Right atrium auricular region (tissue), 2 donors: ENCODE measurements around the gene LINS1. TPM values are rescaled to one million over a fixed set of nuclear protein-coding genes. Genes with fewer than 3 reads are reported as not detected.

ENCODE experiments used
- DNase-seq: peaks from one replicate; pipeline ENCODE4 v3.0.0-alpha.2; 2019; ENCODE audit warnings: low spot score
- H3K27ac ChIP-seq, 2 donors: fragments of 200-600 bp; sonication (generic); 1 replicate in 1 of 2; 2 replicates in 1 of 2; pipeline ENCODE4 v1.5.1; 2016 to 2019
- H3K27me3 ChIP-seq, 2 donors: fragments of 200-600 bp; sonication (generic); one replicate each; pipeline versions ENCODE4 v1.5.1 to v1.6.0; 2017 to 2019
- H3K36me3 ChIP-seq: fragments of 200-600 bp; sonication (generic); one replicate; pipeline ENCODE4 v1.5.1; 2016
- H3K4me1 ChIP-seq, 2 donors: fragments of 200-600 bp; sonication (generic); one replicate each; pipeline versions ENCODE4 v1.5.1 to v1.6.0; 2017 to 2019
- H3K4me3 ChIP-seq, 2 donors: fragments of 200-600 bp; sonication (generic); 1 replicate in 1 of 2; 2 replicates in 1 of 2; pipeline ENCODE4 v1.5.1; 2017 to 2019; ENCODE audit warnings: mild to moderate bottlenecking in 1 of 2, moderate library complexity in 1 of 2
- H3K9me3 ChIP-seq, 2 donors: fragments of 200-600 bp; sonication (generic); one replicate each; pipeline ENCODE4 v1.5.1; 2019
- CTCF ChIP-seq, 2 donors: fragments of 200-600 bp; sonication (generic); IDR thresholded peaks; one replicate each; pipeline ENCODE4 v1.5.1; 2019; ENCODE audit warnings: antibody characterized with exemption in 2 of 2
- total RNA-seq, 2 donors: library from RNA; depleted of rRNA; stranded (reverse); fragments of >200 nt; gene quantifications; one replicate each; pipeline ENCODE4 v1.1.0, GENCODE V29; 2016

Gene LINS1
- total RNA-seq, 2 donors from 2014 or later, result 8.8 to 8.9 TPM

DNA sequence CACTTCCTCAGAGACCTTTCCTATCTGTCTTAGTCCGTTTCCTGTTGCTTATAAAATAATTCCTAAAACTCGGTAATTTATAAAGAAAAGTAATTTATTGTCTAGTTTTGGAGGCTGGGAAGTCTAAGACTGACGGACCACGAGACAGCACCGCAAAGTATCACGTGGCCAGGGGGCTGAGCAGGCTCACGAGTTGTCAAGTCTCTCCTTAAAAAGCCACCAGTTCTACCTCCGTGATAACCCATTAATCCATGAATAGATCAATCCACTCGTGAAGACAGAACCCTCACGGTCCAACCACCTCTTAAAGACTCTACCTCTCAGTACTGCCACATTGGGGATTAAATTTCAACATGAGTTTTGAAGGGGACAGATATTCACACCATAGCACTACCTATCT, 821 bp downstream of the LINS1 start:
- no peaks in the 10 kb centered on the region for H3K9me3 ChIP-seq
- no peak for TF ChIP-seq CTCF (IDR thresholded peaks at IDR 0.05)
- no peaks in the 10 kb centered on the region for H3K27me3 ChIP-seq
- H3K4me3 ChIP-seq, result peak overlapping the region; percentile 88 to 94
- H3K36me3 ChIP-seq, result no peaks in the 10 kb centered on the region
- peak overlapping the region in 1 of 2 donors; percentile 86 for H3K27ac ChIP-seq
- H3K4me1 ChIP-seq, result peaks cover 0 to 33% of the 10 kb centered on the region in 2 donors
- no peak for DNase-seq

- no peak for TF ChIP-seq CTCF (IDR thresholded peaks at IDR 0.05)
- DNase-seq, result no peak
- Histone ChIP-seq H3K27ac (no peak overlapping the region), H3K9me3 (no peaks in the 10 kb centered on the region), H3K27me3 (no peaks in the 10 kb centered on the region), H3K36me3 (no peaks in the 10 kb centered on the region), H3K4me3 (no peak overlapping the region), H3K4me1 (peaks cover 0 to 36% of the 10 kb centered on the region in 2 donors)
These were observed 3.3 kb downstream of the LINS1 start for GRCh38 chr15:100598655-100599054.

DNA sequence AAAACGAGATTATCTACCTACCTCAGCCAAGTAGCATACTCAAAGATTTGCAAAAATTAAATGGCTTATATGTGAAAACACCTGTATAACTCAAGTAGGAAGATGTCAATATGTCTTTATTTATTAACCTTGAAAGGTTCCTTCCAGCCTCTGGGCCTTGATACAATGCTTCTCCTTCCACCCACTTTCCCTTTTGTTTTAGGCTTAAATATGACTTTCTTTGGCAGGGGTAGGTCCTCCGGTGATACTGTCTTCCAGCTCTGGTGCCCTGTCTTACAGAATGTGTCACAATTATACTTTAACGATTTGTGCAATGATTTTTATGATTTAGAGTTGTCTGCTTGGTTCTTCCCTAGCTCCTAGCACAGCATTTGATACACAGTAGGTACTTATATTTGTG, 4.1 kb downstream of the LINS1 start:
- Histone ChIP-seq H3K4me3 (no peak overlapping the region), H3K9me3 (no peaks in the 10 kb centered on the region), H3K27ac (no peak overlapping the region), H3K27me3 (no peaks in the 10 kb centered on the region), H3K36me3 (no peaks in the 10 kb centered on the region), H3K4me1 (peaks cover 0 to 29% of the 10 kb centered on the region in 2 donors)
- TF ChIP-seq CTCF (IDR thresholded peaks at IDR 0.05), result no peak
- no peak for DNase-seq

DNA sequence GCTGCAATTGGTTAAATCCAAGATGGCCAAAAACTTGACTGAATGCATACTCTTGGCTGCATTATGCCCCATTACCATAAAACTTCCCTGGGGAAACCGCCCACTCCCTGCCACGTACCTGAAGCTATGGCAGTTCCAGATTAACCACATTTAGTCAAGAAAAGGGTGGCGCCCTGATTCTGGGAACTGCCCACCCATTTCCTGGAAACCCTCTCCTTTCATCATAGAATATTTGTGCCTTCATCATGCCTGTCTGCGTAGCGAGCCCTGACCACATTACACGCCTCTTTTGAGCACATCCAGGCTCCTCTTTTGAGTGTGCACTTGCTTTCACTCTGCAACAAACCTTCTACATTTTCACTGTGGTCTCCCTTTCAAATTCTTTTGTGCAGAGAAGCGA, 5.2 kb downstream of the LINS1 start:
- H3K27ac ChIP-seq, result no peak overlapping the region
- DNase-seq, result no peak
- no peaks in the 10 kb centered on the region for H3K9me3 ChIP-seq
- H3K36me3 ChIP-seq, result no peaks in the 10 kb centered on the region
- H3K4me1 ChIP-seq, result peaks cover 0 to 27% of the 10 kb centered on the region in 2 donors
- H3K27me3 ChIP-seq, result no peaks in the 10 kb centered on the region
- TF ChIP-seq CTCF (IDR thresholded peaks at IDR 0.05), result no peak
- no peak overlapping the region for H3K4me3 ChIP-seq

- Histone ChIP-seq H3K4me3 (no peak overlapping the region), H3K27ac (no peak overlapping the region), H3K9me3 (no peaks in the 10 kb centered on the region), H3K4me1 (peaks cover 0 to 20% of the 10 kb centered on the region in 2 donors), H3K27me3 (no peaks in the 10 kb centered on the region), H3K36me3 (no peaks in the 10 kb centered on the region)
- TF ChIP-seq CTCF (IDR thresholded peaks at IDR 0.05), result no peak
- no peak for DNase-seq
These were observed 6.0 kb downstream of the LINS1 start for GRCh38 chr15:100595964-100596363.

DNA sequence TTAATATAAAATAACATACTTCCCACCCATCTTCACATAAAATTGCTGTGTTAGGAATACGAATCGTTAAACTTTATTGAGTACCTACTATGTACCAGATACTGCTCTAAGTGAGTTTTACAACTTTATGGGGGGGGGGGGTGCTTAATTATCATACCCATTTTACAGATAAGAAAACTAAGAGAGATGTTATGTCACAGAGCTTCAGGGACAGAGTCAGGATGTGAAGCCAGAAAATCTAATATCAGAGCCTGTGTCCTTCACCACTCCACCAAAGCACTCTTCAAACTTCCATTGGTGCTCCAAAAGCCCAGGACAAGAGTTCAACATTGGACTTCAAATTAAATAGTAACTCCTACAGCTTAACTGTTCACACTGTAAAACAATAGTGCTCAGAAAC, 8.6 kb downstream of the LINS1 start:
- H3K4me3 ChIP-seq, result no peak overlapping the region
- DNase-seq, result no peak
- H3K4me1 ChIP-seq, result peaks cover 0 to 14% of the 10 kb centered on the region in 2 donors
- H3K9me3 ChIP-seq, result peaks cover 0 to 6% of the 10 kb centered on the region in 2 donors
- no peaks in the 10 kb centered on the region for H3K27me3 ChIP-seq
- no peaks in the 10 kb centered on the region for H3K36me3 ChIP-seq
- no peak for TF ChIP-seq CTCF (IDR thresholded peaks at IDR 0.05)
- no peak overlapping the region for H3K27ac ChIP-seq
